NCI-H446 (cell line): ENCODE results near the gene USP17L29.
"Not testable (repeated sequence)": the region's sequence is repeated elsewhere in the genome, so short reads cannot be mapped to it uniquely, and the experiment has no call there.

Experiments
- DNase-seq, 2 experiments: peaks; one replicate each; lab custom pipeline; 2025; lab: John Stamatoyannopoulos, UW

USP17L29 gene, protein sequence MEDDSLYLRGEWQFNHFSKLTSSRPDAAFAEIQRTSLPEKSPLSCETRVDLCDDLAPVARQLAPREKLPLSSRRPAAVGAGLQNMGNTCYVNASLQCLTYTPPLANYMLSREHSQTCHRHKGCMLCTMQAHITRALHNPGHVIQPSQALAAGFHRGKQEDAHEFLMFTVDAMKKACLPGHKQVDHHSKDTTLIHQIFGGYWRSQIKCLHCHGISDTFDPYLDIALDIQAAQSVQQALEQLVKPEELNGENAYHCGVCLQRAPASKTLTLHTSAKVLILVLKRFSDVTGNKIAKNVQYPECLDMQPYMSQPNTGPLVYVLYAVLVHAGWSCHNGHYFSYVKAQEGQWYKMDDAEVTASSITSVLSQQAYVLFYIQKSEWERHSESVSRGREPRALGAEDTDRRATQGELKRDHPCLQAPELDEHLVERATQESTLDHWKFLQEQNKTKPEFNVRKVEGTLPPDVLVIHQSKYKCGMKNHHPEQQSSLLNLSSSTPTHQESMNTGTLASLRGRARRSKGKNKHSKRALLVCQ

DNA sequence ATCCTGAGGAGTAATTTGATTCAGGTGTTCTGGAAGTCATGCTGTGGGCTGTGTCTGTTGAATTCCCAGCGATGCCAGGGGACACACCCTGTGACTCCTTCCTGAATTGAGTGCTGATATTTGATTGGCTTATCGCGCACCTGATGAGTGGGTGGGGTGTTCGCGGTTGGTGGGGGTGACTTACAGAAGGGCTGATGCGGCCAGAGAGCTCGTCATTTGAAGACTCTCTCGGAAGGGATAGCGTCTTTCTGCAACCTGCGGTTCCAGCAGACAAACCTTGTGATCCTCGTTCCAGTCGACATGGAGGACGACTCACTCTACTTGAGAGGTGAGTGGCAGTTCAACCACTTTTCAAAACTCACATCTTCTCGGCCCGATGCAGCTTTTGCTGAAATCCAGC, at the start of gene USP17L29:
TSS of gene USP17L29 (plus strand) at position 301 of the 400 bp plus-strand sequence. CDS start at position 301, 0 bp downstream.
- not testable (repeated sequence) for DNase-seq

DNA sequence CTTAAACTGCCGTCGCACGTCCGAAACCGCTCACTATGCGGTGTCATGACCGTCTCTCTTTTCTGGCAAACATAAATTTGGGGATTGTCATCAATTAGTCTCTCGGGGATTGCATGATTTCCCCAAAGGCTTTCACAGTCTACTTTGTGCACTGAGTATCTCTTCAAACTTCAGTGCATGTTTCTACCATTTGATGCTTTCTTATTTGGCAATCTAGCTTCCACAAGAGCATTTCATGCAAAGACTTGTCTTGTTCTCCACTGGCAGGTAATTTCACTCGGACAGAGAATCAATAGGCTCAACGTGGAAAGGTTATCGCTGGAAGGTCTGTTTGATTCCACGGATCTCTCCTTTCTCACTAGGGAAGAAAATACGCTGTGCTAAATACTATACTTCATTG, 29.2 kb upstream of the USP17L29 start:
- not testable (repeated sequence) for DNase-seq

DNA sequence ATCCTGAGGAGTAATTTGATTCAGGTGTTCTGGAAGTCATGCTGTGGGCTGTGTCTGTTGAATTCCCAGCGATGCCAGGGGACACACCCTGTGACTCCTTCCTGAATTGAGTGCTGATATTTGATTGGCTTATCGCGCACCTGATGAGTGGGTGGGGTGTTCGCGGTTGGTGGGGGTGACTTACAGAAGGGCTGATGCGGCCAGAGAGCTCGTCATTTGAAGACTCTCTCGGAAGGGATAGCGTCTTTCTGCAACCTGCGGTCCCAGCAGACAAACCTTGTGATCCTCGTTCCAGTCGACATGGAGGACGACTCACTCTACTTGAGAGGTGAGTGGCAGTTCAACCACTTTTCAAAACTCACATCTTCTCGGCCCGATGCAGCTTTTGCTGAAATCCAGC, 28.6 kb upstream of the USP17L29 start, which contains the start of gene USP17L24:
TSS of gene USP17L24 (plus strand) at position 301 of the 400 bp plus-strand sequence. CDS start at position 301, 0 bp downstream.
- not testable (repeated sequence) for DNase-seq

DNA sequence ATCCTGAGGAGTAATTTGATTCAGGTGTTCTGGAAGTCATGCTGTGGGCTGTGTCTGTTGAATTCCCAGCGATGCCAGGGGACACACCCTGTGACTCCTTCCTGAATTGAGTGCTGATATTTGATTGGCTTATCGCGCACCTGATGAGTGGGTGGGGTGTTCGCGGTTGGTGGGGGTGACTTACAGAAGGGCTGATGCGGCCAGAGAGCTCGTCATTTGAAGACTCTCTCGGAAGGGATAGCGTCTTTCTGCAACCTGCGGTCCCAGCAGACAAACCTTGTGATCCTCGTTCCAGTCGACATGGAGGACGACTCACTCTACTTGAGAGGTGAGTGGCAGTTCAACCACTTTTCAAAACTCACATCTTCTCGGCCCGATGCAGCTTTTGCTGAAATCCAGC, 23.8 kb upstream of the USP17L29 start, which contains the start of gene USP17L25:
TSS of gene USP17L25 (plus strand) at position 301 of the 400 bp plus-strand sequence. CDS start at position 301, 0 bp downstream.
- not testable (repeated sequence) for DNase-seq

DNA sequence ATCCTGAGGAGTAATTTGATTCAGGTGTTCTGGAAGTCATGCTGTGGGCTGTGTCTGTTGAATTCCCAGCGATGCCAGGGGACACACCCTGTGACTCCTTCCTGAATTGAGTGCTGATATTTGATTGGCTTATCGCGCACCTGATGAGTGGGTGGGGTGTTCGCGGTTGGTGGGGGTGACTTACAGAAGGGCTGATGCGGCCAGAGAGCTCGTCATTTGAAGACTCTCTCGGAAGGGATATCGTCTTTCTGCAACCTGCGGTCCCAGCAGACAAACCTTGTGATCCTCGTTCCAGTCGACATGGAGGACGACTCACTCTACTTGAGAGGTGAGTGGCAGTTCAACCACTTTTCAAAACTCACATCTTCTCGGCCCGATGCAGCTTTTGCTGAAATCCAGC, 19.1 kb upstream of the USP17L29 start, which contains the start of gene USP17L26:
TSS of gene USP17L26 (plus strand) at position 301 of the 400 bp plus-strand sequence. CDS start at position 301, 0 bp downstream.
- not testable (repeated sequence) for DNase-seq

DNA sequence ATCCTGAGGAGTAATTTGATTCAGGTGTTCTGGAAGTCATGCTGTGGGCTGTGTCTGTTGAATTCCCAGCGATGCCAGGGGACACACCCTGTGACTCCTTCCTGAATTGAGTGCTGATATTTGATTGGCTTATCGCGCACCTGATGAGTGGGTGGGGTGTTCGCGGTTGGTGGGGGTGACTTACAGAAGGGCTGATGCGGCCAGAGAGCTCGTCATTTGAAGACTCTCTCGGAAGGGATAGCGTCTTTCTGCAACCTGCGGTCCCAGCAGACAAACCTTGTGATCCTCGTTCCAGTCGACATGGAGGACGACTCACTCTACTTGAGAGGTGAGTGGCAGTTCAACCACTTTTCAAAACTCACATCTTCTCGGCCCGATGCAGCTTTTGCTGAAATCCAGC, 14.3 kb upstream of the USP17L29 start, which contains the start of gene USP17L5:
TSS of gene USP17L5 (plus strand) at position 301 of the 400 bp plus-strand sequence. CDS start at position 301, 0 bp downstream.
- DNase-seq: not testable (repeated sequence)

DNA sequence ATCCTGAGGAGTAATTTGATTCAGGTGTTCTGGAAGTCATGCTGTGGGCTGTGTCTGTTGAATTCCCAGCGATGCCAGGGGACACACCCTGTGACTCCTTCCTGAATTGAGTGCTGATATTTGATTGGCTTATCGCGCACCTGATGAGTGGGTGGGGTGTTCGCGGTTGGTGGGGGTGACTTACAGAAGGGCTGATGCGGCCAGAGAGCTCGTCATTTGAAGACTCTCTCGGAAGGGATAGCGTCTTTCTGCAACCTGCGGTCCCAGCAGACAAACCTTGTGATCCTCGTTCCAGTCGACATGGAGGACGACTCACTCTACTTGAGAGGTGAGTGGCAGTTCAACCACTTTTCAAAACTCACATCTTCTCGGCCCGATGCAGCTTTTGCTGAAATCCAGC, 9.6 kb upstream of the USP17L29 start, which contains the start of gene USP17L27:
TSS of gene USP17L27 (plus strand) at position 301 of the 400 bp plus-strand sequence. CDS start at position 301, 0 bp downstream.
- not testable (repeated sequence) for DNase-seq

DNA sequence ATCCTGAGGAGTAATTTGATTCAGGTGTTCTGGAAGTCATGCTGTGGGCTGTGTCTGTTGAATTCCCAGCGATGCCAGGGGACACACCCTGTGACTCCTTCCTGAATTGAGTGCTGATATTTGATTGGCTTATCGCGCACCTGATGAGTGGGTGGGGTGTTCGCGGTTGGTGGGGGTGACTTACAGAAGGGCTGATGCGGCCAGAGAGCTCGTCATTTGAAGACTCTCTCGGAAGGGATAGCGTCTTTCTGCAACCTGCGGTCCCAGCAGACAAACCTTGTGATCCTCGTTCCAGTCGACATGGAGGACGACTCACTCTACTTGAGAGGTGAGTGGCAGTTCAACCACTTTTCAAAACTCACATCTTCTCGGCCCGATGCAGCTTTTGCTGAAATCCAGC, 4.8 kb upstream of the USP17L29 start, which contains the start of gene USP17L28:
TSS of gene USP17L28 (plus strand) at position 301 of the 400 bp plus-strand sequence. CDS start at position 301, 0 bp downstream.
- DNase-seq: not testable (repeated sequence)

DNA sequence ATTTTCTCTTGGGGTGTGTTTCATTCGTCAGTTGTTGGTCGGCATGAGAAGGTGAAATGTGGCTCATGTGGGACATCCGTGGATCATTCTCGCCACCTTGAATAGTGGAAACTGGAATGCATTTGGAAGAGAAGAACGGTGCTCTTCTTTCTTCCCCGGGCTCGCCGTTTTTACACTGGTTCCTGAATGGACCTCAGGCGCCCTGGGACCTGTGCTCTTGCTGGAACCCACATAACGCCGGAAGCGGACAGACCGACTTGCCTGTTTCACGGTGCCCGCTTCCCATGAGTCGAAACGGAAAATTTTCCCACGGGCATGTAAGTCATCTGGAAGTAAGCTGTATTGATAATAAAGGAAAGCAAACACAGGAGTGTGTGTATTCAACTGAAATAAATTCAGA, 2.6 kb upstream of the USP17L29 start:
- not testable (repeated sequence) for DNase-seq

DNA sequence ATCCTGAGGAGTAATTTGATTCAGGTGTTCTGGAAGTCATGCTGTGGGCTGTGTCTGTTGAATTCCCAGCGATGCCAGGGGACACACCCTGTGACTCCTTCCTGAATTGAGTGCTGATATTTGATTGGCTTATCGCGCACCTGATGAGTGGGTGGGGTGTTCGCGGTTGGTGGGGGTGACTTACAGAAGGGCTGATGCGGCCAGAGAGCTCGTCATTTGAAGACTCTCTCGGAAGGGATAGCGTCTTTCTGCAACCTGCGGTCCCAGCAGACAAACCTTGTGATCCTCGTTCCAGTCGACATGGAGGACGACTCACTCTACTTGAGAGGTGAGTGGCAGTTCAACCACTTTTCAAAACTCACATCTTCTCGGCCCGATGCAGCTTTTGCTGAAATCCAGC, 9.4 kb downstream of the USP17L29 start, which contains the start of gene USP17L30:
TSS of gene USP17L30 (plus strand) at position 301 of the 400 bp plus-strand sequence. CDS start at position 301, 0 bp downstream.
- DNase-seq: not testable (repeated sequence)

DNA sequence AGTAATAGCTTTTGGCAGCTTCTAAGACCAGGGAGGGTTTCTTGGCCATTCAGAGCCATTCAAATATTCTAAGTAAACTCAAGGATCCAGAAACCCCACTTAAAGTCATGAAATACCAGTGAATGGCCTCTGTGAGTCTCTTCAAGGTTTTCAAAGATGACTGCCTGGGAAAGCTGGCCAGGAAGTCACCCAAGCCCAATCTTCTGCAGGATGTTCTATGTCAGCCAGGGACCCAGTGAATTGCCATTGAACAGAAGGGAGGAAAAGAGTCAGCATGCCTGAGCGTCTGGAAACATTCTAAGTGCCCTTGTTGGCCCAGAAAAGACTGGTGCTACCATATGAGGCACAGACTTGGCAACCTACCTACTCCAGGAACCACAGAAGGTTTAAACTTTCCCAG, 26.4 kb downstream of the USP17L29 start:
- DNase-seq: not testable (repeated sequence)

DNA sequence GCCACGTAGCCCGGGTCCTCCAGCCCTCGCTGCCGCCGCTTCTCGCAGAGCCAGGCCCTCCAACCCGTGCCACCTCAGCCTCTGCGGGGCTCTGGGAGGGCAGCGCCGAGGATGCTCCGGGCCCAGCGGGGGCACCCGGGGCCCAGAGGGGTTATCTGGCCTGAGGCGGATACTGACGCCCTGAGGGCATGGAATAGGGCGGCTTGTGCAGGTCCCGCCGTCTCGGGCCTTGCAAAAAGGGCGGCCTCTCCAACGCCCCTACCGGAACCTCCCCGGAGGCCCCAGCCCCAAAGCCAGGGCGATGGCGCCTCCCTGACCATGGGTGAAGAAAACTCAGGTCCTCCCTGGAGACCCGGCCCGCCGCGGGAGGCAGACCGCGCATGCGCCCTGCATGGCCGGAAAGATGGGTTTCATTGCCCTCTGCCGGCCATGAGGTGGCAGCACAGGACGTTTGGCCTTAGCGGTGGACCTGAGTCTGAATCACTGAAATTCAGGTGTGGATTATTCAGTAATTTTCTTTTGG, 27.6 kb downstream of the USP17L29 start:
- DNase-seq: not testable (repeated sequence)

DNA sequence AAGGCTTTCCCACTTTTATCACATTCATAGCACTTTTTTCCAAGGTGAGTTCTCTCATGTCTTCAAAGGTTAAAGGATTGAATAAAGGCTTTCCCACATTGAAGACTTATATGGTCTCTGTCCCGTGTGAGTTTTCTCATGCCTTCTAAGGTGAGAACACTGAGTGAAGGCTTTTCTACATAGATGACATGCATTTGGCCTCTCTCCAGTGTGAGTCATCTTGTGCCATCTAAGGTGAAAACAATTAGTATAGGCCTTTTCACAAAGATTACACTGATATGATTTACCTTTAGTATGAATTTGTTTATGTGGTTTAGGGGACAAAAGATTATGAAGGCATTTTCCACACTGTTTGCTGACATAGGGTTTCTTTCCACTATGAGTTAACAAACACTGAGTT, 30.7 kb downstream of the USP17L29 start:
- no peak for DNase-seq

DNA sequence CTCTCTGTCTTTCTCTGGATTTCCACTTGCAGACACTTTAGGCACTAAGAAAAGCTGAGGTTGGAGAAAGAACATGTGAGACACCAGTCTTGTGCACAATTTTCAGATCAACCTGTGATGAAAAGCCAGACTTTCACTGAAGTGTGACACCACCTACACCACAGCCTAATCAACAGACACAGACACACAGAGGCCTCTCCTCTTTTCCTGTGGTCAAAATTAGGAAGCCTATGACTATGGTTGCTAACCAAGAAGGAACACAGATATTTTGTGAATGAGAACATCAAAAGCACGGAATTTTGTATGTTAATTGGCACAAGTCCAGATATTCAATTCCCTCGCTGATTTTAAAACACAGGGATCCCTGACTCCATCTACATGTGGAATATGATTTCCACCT, 35.6 kb downstream of the USP17L29 start:
- not testable (repeated sequence) for DNase-seq
